AML-193 (cell line): ENCODE data around the gene HSD3B2.
"Not testable (repeated sequence)": the region's sequence is repeated elsewhere in the genome, so short reads cannot be mapped to it uniquely, and the experiment has no call there.

ENCODE experiments used
- DNase-seq, 2 experiments: peaks; one replicate each; lab custom pipeline; 2025; lab: John Stamatoyannopoulos, UW

The HSD3B2 gene

GRCh38 chr1:119414950-119415349, at the start of gene HSD3B2:
Gene HSD3B2, plus strand, starts transcription at chr1:119415150. Its CDS starts 270 bp downstream, at chr1:119415420.
- no peak for DNase-seq

- DNase-seq: no peak
These were observed 48.5 kb upstream of the HSD3B2 start for GRCh38 chr1:119366424-119366823.

DNA sequence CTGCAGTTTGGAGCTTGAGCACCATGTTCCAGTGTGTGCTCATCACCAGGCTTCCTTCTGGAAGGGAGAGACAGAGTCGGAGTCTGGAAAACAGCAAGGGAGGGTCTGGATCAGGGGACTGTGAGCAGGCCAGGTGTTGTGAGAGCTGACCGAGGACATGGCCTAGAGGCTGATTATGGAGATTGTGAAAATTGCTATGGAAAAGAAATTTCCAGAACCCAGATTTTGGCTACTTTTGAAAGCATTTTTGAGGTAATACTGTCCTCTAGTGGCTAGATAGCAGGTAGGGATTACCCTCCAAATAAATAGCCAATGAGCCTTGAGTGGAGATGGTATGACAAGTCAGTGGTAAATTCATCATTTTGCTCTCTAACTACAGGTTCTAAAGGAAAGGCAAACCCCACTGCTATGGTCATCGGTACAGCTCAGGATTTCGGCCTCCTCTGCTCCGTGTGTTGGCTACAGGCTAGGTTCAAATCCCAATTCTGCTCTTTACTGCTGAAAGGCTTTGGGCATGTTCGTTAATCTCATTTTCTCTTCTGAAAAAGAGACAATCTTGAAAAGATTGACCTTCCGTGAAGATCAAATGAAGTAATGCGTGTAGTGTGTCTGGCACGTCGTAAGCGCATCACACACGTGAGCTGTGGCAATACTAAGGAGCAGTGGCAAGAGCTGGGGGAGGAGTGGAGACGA, 47.4 kb upstream of the HSD3B2 start:
- peak; percentile 0 to 13 for DNase-seq

- DNase-seq: no peak
These were observed 46.4 kb upstream of the HSD3B2 start, which contains the start of gene HAO2 for GRCh38 chr1:119368554-119368953. Gene HAO2, plus strand, starts transcription at chr1:119368785. Its CDS starts 12,301 bp downstream, at chr1:119381086.

GRCh38 chr1:119370748-119371147, 44.2 kb upstream of the HSD3B2 start:
- no peak for DNase-seq

GRCh38 chr1:119371815-119372214, 43.1 kb upstream of the HSD3B2 start:
- DNase-seq: no peak

DNA sequence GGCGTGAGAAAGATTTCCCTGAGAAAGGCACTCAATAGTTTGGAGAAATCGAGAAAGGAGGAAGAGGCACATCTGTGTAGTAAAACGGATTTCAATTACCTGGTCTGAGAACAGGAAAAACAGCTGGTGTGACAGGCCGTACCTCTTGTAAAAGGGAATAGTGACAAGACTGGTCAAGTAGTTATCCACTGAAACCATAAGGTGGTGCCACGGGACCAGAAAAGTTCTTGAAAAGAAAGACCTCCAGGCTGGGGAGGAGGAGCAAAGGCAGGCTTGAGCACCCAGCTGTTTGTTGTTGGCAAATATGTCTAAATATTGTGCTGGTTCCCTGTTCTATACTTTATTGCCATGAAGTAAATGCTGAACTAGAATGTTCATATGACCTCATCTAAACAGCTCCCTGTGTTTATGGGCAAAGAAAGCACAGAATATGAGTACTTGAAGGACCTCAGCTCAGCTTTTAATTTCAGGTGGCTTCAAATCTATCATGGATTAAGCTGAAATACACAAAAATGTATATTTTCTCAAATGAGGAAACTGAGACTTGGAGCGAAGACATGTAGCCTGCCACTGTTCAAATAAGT, 42.4 kb upstream of the HSD3B2 start:
- DNase-seq: no peak

DNA sequence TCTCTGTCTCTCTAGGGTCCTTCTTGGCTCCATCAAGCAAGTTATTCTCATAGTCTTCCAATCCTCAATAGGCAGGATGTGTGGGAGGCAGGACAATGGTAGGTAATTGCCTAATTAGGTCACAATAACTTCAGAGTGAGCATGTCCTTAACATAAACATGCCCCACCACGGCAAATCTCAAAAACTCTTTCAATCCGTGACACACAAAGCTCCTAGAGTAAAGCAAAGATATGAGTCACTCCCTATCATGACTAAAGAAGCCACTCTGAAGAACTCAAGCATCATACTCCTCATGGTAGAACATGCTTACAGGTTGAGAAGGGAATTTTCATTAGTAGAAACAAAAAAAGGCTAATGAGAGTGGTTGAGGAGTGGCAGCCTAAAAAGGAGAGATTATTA, 41.5 kb upstream of the HSD3B2 start:
- no peak for DNase-seq

DNA sequence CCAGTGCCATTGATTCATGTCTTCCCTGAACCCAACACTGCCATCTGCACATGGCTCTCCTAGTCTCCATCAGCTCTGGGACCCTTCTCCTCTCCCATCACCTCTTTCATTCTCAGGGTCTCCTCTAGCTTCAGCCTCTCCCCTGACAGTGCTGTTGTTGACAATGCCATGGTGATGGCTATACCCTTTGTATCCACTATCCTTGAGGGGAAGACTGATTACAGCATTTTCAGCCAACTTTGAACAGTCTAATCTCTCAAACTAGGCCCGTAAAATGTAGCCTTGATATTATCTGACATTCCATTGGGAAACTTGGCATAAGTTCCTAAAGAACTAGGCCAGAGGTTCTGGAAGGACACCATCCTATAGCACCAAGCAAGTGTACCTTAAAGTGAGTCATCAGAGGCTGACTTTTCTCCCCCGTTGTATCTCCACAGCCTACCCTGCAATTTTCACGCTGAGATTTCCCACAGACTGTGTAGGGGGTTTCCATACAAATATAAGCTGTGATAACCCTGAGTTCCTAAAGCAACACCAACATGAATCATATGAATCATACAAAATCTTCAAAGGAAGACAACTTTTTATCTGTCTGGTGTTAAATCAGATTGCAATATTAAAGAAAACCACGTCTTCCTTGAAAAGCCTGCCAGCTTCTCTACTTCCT, 40.6 kb upstream of the HSD3B2 start:
- DNase-seq: no peak

DNA sequence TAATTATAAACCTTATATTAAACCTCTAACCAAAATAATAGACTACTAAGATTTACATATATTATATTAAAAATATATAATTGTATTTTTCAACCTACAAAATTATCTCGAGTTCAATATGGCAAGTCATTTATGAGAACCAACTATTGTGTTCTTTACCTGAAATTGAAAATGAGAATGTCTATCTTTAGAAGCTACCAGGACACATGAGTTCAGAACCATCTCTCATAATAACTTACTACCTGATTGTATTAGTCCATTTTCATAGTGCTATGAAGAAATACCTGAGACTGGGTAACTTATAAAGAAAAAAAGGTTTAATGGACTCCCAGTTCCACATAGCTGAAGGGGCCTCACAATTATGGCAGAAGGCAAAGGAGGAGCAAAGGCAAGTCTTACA, 39.6 kb upstream of the HSD3B2 start:
- no peak for DNase-seq

DNA sequence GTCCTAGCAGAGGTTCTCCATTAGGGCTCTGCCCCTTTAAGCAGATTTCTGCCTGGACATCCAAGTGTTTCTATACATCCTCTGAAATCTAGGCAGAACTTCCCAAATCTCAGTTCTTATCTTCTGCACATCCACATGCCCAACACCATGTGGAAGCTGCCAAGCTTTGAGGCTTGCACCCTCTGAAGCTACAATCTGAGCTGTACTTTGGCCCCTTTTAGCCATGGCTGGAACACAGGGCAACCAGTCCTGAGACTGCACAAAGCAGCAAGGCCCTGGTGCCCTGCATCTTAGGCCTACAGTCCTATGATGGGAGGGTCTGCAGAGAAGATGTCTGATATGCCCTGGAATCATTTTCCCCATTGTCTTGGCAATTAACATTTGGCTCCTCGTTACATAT, 38.4 kb upstream of the HSD3B2 start:
- no peak for DNase-seq

GRCh38 chr1:119377594-119377993, 37.4 kb upstream of the HSD3B2 start:
- DNase-seq: not testable (repeated sequence)

- no peak for DNase-seq
These were observed 35.8 kb upstream of the HSD3B2 start for GRCh38 chr1:119379117-119379516.

DNA sequence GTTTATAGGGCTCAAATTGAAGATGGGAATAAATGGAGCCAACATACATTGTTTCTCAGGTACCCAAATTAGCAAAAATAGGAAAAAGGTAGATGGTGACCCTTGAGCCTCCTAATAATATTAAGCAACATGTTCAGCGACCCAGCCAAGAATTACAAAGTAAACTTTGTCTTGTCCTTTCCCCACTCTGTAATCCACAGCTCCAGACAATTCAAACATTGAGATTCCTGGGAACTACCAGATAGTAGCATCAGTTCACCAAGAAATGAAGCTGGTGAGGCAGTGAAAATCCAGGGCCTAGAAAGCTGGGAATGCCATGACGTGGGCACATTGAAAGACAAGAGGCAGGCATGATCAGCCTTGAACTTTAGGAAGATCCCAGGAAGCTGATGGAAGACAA, 34.6 kb upstream of the HSD3B2 start:
- DNase-seq: no peak

DNA sequence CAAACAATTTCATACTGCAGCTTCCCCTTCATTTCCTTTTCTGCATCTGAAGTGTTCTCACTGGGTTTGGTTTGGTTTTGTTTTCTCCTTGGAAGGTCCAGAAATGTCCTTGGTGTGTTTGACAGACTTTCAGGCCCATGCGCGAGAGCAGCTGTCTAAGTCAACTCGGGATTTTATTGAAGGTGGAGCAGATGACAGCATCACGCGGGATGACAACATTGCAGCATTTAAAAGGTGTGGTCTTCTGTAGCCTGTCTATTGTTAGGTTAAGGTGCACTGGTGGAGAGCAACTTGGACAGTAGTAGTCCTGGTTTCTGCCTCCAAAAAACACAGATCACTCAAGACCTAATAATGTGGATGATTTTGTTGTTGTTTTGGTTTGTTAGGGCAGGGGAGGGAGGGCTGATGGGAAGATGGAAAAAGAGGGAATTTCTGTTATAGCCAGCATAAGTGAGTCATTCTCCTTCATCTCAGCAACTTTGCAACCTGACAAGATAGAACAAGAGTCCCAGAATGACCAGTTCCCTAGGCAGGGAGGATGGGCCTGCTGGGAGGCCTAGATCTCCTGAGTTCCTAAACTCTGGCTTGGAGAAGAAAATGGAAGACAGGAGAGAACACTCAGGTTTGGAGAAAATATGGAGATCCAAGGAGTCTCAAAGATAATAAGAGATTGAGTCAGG, 33.8 kb upstream of the HSD3B2 start:
- no peak for DNase-seq

GRCh38 chr1:119384591-119384990, 30.4 kb upstream of the HSD3B2 start:
- DNase-seq: no peak

DNA sequence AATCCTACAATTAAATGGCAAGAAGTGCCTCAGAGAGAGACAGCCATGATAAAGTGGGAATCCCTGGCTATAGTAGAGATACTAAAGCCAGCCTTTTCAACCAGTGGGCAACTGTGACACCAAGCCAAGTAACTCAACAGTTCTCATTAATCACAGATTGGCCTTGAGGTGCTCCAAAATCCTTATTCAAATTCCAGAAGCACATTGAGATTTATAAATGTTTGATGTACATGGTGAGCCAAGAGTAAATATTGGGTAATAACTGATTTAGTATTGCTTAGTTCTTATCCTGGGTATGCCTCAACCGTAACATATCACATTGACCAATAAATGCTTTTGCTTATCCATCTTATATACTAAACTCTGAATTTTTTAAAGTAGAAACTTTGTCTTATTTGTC, 29.3 kb upstream of the HSD3B2 start:
- DNase-seq: no peak

- DNase-seq: no peak
These were observed 27.1 kb upstream of the HSD3B2 start for GRCh38 chr1:119387858-119388257.

DNA sequence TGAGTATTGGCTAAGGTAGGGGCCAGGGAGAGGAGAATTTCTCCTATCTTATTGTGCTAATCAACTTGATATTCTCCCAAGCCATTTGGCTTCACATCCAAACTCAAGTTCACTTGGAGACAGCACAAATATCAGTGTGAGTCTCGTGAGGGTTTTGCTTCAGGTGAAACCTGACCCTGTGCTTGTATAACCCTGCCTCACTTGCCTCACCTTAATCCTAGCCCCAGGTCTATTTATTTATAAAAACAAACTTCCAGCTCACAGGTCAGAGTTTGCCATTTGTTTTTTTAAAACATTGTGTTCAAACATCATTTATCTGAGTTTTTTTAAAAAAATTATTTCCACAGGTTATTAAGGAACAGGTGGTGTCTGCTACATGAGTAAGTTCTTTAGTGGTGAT, 26.5 kb upstream of the HSD3B2 start:
- no peak for DNase-seq

DNA sequence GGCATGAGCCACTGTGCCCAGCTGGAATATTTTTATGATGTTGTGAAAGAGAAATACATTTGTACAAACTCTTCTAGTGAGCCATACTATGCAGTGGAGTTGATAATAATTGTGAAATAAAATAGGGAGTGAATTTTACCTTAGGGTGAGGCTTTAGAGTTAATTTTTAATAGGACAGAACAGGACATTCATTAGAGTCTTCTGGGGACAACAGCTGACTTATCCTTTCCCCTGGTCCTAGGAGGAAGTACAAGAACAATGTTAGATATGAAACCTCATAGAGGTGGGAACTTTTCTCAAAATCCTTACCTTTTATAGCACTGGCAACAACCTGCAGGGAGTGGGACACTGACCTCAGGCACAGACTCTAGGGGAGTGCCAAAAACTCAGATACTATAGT, 24.4 kb upstream of the HSD3B2 start:
- no peak for DNase-seq

DNA sequence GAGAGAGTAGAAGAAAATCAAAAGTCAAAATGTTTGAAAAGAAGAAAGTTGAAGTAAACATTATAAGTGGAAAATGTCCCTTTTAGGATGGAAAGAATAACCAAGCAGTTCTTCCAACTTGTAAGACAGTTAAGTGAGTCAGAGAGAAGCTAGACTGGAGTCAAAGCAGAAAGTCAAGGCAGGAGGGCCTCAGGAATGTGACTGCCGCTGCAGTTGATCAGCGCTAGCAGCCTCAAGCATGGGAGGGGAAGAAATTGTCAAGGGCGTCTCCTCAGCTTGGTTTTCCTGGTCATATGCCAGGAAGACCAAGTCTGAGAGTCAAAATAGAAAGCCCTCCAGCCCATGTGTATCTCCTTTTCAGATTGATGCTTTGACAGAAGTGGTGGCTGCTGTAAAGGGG, 23.2 kb upstream of the HSD3B2 start:
- no peak for DNase-seq

DNA sequence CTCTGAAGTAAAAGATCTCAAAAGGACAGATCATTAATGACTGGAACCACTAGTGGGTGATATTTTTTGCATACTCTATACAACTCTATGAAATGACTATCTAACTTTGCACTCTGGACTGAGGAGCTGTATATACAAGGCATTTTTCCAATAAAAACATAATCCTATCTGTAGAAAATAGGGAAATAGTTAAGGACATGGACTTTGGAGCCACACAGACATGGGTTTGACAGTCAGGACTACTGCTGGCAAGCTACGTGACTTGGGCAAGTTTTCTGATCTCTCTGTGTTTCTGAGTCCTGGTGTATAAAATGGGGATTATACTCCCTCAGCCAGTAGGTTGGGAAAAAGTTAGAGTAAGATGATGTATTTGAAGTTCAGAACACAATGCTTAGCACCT, 20.9 kb upstream of the HSD3B2 start:
- DNase-seq: no peak

- no peak for DNase-seq
These were observed 18.0 kb upstream of the HSD3B2 start for GRCh38 chr1:119396982-119397381.
